ENCODE results near the gene OCA2. TPM values are rescaled to one million over a fixed set of nuclear protein-coding genes. Genes with fewer than 3 reads are reported as not detected.
"Not testable (repeated sequence)": the region's sequence is repeated elsewhere in the genome, so short reads cannot be mapped to it uniquely, and the experiment has no call there.

OCA2 gene
- total and polyA plus RNA-seq, 2 donors from 2014 or later: 0.45 to 2.5 TPM

- no peaks in the 10 kb centered on the region for H3K27me3 ChIP-seq (ENCODE audit: control insufficient read depth, insufficient read depth, low read length)
- peak overlapping the region in 1 of 2 donors; percentile 36 for H3K27ac ChIP-seq (ENCODE audit: low read depth in 2 of 2, low read length in 2 of 2)
- H3K4me1 ChIP-seq (ENCODE audit: control insufficient read depth in 2 of 3, insufficient read depth in 2 of 3, low read depth in 1 of 3, low read length in 3 of 3): peaks cover 0 to 8% (median 0%) of the 10 kb centered on the region in 3 donors
- no peak overlapping the region for H3K9ac ChIP-seq (ENCODE audit: low read length in 3 of 3)
- intact Hi-C loops (cut with DNase I): no loop called here
- H3K9me3 ChIP-seq (ENCODE audit: control insufficient read depth in 2 of 3, insufficient read depth in 1 of 3, low read length in 3 of 3): no peaks in the 10 kb centered on the region
- DNase-seq (peak; percentile 85 to 91 (median 88)), FAIRE-seq (peak; percentile 51)
- TF ChIP-seq, protein P1, sequence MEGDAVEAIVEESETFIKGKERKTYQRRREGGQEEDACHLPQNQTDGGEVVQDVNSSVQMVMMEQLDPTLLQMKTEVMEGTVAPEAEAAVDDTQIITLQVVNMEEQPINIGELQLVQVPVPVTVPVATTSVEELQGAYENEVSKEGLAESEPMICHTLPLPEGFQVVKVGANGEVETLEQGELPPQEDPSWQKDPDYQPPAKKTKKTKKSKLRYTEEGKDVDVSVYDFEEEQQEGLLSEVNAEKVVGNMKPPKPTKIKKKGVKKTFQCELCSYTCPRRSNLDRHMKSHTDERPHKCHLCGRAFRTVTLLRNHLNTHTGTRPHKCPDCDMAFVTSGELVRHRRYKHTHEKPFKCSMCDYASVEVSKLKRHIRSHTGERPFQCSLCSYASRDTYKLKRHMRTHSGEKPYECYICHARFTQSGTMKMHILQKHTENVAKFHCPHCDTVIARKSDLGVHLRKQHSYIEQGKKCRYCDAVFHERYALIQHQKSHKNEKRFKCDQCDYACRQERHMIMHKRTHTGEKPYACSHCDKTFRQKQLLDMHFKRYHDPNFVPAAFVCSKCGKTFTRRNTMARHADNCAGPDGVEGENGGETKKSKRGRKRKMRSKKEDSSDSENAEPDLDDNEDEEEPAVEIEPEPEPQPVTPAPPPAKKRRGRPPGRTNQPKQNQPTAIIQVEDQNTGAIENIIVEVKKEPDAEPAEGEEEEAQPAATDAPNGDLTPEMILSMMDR (IDR thresholded peaks at IDR 0.05; ENCODE audit: borderline replicate concordance, extremely low read depth, insufficient read depth): peak; percentile 65
- no peak overlapping the region for H3K4me3 ChIP-seq (ENCODE audit: low read length in 3 of 3)
- H3K36me3 ChIP-seq (ENCODE audit: control insufficient read depth in 2 of 3, insufficient read depth in 3 of 3, low read length in 3 of 3): peaks cover 4 to 34% (median 18%) of the 10 kb centered on the region in 3 donors
Observed at GRCh38 chr15:28123408-28124023, 24.4 kb upstream of the OCA2 start.

DNA sequence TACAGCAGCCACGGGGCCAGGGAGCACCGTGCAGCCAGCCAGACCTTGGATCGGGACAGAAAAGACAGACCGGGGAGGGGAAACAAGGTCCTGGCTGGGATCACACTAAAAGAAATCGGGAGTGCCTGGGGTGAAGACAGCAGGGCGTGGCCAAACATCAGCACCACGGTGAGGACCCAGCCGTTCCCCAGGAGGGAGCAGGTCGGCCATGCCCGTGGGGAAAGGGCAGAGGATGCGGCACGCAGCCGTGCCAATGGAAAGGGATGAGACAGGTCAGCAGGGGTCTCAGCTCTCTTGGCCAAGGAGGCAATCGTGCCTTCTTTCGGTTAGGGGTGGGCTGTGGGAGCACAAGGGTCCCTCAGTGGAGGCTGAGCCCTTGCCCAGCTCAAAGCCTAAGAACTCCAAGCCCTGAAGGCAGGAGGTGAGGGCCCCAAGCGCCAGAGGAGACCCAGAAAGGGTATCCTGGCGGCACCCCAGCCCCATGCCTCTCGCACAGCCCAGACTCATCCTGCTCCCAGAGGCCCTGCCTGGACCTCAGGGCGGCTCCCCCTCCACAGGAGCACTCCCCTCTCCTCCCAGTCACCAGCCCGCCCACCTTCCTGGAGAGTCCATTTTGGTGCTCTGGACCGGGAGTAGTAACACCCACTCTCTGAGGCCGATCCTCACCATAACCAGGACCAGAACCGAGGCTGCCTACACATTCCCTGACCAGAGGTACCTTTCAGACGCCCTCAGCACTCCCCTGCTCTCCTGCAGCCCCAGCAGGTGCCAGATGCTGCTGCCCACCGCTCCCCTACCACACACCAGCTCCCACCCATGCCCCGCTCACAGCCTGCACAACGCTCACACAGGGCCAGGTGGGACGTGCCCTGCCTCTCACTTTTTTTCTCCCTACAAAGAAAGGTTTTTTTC lies 23.2 kb upstream of the OCA2 start:
- DNase-seq (no peak), FAIRE-seq (no peak)
- intact Hi-C loops (cut with DNase I): no loop called here
- Histone ChIP-seq H3K4me3 (ENCODE audit: low read length in 3 of 3) (no peak overlapping the region), H3K9ac (ENCODE audit: low read length in 3 of 3) (no peak overlapping the region), H3K27ac (ENCODE audit: low read depth in 2 of 2, low read length in 2 of 2) (peak overlapping the region in 1 of 2 donors; percentile 4), H3K4me1 (ENCODE audit: control insufficient read depth in 2 of 3, insufficient read depth in 2 of 3, low read depth in 1 of 3, low read length in 3 of 3) (peaks cover 0 to 8% (median 0%) of the 10 kb centered on the region in 3 donors), H3K36me3 (ENCODE audit: control insufficient read depth in 2 of 3, insufficient read depth in 3 of 3, low read length in 3 of 3) (peaks cover 4 to 34% (median 21%) of the 10 kb centered on the region in 3 donors), H3K9me3 (ENCODE audit: control insufficient read depth in 2 of 3, insufficient read depth in 1 of 3, low read length in 3 of 3) (no peaks in the 10 kb centered on the region), H3K27me3 (ENCODE audit: control insufficient read depth, insufficient read depth, low read length) (no peaks in the 10 kb centered on the region)
- TF ChIP-seq, protein P1 (IDR thresholded peaks at IDR 0.05; ENCODE audit: borderline replicate concordance, extremely low read depth, insufficient read depth): no peak

DNA sequence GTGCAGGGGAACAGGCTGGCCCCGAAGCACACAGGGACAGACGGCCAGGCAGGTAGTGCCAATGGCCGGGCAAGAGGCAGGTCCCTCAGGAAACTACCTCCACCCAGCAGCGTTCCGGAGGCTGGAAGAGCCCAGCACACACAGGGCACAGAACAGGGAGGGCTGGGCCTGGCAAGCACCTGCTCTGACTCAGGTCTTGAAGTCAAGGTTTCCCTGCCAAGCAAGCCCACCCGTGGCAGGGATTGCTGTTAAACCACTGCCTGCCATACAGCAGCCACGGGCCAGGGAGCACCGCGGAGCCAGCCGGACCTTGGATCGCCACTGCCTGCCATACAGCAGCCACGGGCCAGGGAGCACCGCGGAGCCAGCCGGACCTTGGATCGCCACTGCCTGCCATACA lies 22.5 kb upstream of the OCA2 start:
- FAIRE-seq; DNase-seq; H3K4me1 ChIP-seq (ENCODE audit: control insufficient read depth in 2 of 3, insufficient read depth in 2 of 3, low read depth in 1 of 3, low read length in 3 of 3); H3K27ac ChIP-seq (ENCODE audit: low read depth in 2 of 2, low read length in 2 of 2); H3K4me3 ChIP-seq (ENCODE audit: low read length in 3 of 3); H3K9me3 ChIP-seq (ENCODE audit: control insufficient read depth in 2 of 3, insufficient read depth in 1 of 3, low read length in 3 of 3); H3K9ac ChIP-seq (ENCODE audit: low read length in 3 of 3); H3K27me3 ChIP-seq (ENCODE audit: control insufficient read depth, insufficient read depth, low read length); intact Hi-C loops (cut with DNase I): not testable (repeated sequence)
- peaks cover 2 to 36% (median 24%) of the 10 kb centered on the region in 3 donors for H3K36me3 ChIP-seq (ENCODE audit: control insufficient read depth in 2 of 3, insufficient read depth in 3 of 3, low read length in 3 of 3)

DNA sequence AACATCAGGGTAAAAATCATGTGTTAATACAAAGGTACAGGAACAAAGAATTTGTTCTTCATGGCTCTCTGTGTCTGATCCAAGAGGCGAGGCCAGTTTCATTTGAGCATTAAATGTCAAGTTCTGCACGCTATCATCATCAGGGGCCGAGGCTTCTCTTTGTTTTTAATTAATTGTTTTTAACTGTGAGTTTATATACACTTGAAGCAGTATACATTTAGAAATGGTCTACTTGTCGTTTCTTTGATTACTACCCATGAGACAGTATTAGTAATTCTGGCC lies 21.2 kb upstream of the OCA2 start:
- Histone ChIP-seq H3K36me3 (ENCODE audit: control insufficient read depth in 2 of 3, insufficient read depth in 3 of 3, low read length in 3 of 3) (peaks cover 2 to 37% (median 29%) of the 10 kb centered on the region in 3 donors), H3K9ac (ENCODE audit: low read length in 3 of 3) (no peak overlapping the region), H3K4me1 (ENCODE audit: control insufficient read depth in 2 of 3, insufficient read depth in 2 of 3, low read depth in 1 of 3, low read length in 3 of 3) (peaks cover 0 to 8% (median 0%) of the 10 kb centered on the region in 3 donors), H3K9me3 (ENCODE audit: control insufficient read depth in 2 of 3, insufficient read depth in 1 of 3, low read length in 3 of 3) (no peaks in the 10 kb centered on the region), H3K4me3 (ENCODE audit: low read length in 3 of 3) (no peak overlapping the region), H3K27ac (ENCODE audit: low read depth in 2 of 2, low read length in 2 of 2) (no peak overlapping the region), H3K27me3 (ENCODE audit: control insufficient read depth, insufficient read depth, low read length) (no peaks in the 10 kb centered on the region)
- FAIRE-seq (no peak), DNase-seq (no peak)
- intact Hi-C loops (cut with DNase I): no loop called here
- TF ChIP-seq, protein P1 (IDR thresholded peaks at IDR 0.05; ENCODE audit: borderline replicate concordance, extremely low read depth, insufficient read depth): no peak
